Mucosa of descending colon (tissue), 3 donors: ENCODE results near the gene BUD23. TPM values are rescaled to one million over a fixed set of nuclear protein-coding genes. Genes with fewer than 3 reads are reported as not detected.
A peak's percentile ranks its signal among the peaks of the same experiment; 100 is the strongest.

Experiments used
- ATAC-seq: fragments of 200-7000 bp; cut with Tn5 transposase; one replicate; pipeline ENCODE4 v1.9.1; 2020; ENCODE audit warnings: mild to moderate bottlenecking, moderate library complexity
- DNase-seq, 3 donors: peaks; one replicate each; pipeline ENCODE4 v3.0.0-alpha.2; 2020
- H3K36me3 ChIP-seq: fragments of 200-600 bp; one replicate; pipeline ENCODE4 v1.8.0; 2021; ENCODE audit warnings: low read depth, mild to moderate bottlenecking
- H3K4me1 ChIP-seq: fragments of 200-600 bp; one replicate; pipeline ENCODE4 v1.8.0; 2021; ENCODE audit warnings: low read depth, mild to moderate bottlenecking
- H3K4me3 ChIP-seq: fragments of 200-600 bp; one replicate; pipeline ENCODE4 v1.8.0; 2021; ENCODE audit warnings: mild to moderate bottlenecking
- H3K9me3 ChIP-seq: fragments of 200-600 bp; one replicate; pipeline ENCODE4 v1.8.0; 2021; ENCODE audit warnings: mild to moderate bottlenecking
- intact Hi-C, 2 donors: fragments of 100-400 bp; cut with DNase I in 1 of 2; cut with micrococcal nuclease in 1 of 2; formaldehyde crosslinking; loops; one replicate each; pipeline versions ENCODE4 v1.11.0 to v1.11.1; 2022; cut with DNase I, micrococcal nuclease
- total RNA-seq, 3 donors: library from RNA; stranded (reverse); fragmentation: NEBNext Ultra II Directional in 2 of 3; extraction: Animal tissue kit (Norgen Biotek cat#: 25700) in 2 of 3; gene quantifications; one replicate each; pipeline versions ENCODE4 v1.2.1 to v1.2.4, GENCODE V29; 2021 to 2023
- TF ChIP-seq, protein P1 (sequence below): fragments of 200-600 bp; IDR thresholded peaks from one replicate; pipeline ENCODE4 v1.8.0; 2022; ENCODE audit warnings: antibody characterized with exemption, mild to moderate bottlenecking
- donor health status: DM: no; HTN: no; CAD: no; lungs with moderate emphysema.
- donor health status: DM: no; HTN: no; CAD: no.
- donor health status: DM: no; HTN: yes; CAD: no.

BUD23 gene
- total RNA-seq, 3 donors from 2014 or later = 38.4 to 61.2 (median 43.0) TPM

DNA sequence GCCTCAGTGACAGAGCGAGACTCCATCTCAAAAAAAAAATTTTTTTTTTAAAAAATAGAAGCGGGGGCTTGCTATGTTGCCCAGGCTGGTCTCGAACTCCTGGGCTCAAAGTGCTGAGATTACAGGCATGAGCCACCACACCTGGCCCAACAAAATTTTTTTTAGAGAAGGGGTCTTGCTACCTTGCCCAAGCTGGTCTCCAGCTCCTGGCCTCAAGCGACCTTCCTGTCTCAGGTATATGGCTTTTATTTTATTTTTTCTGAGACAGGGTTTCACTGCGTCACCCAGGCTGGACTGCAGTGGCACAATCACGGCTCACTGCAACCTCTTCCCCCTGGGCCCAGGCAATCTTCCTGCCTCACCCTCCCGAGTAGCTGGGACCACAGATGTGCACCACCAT is 56.8 kb downstream of the BUD23 start:
- ATAC-seq (no peak), DNase-seq (no peak)
- peaks cover 56% of the 10 kb centered on the region for H3K4me1 ChIP-seq
- no peak overlapping the region for H3K4me3 ChIP-seq
- no peaks in the 10 kb centered on the region for H3K9me3 ChIP-seq
- H3K36me3 ChIP-seq = no peaks in the 10 kb centered on the region
- intact Hi-C loops = no loop called here
- TF ChIP-seq, protein P1, sequence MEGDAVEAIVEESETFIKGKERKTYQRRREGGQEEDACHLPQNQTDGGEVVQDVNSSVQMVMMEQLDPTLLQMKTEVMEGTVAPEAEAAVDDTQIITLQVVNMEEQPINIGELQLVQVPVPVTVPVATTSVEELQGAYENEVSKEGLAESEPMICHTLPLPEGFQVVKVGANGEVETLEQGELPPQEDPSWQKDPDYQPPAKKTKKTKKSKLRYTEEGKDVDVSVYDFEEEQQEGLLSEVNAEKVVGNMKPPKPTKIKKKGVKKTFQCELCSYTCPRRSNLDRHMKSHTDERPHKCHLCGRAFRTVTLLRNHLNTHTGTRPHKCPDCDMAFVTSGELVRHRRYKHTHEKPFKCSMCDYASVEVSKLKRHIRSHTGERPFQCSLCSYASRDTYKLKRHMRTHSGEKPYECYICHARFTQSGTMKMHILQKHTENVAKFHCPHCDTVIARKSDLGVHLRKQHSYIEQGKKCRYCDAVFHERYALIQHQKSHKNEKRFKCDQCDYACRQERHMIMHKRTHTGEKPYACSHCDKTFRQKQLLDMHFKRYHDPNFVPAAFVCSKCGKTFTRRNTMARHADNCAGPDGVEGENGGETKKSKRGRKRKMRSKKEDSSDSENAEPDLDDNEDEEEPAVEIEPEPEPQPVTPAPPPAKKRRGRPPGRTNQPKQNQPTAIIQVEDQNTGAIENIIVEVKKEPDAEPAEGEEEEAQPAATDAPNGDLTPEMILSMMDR = no peak

DNA sequence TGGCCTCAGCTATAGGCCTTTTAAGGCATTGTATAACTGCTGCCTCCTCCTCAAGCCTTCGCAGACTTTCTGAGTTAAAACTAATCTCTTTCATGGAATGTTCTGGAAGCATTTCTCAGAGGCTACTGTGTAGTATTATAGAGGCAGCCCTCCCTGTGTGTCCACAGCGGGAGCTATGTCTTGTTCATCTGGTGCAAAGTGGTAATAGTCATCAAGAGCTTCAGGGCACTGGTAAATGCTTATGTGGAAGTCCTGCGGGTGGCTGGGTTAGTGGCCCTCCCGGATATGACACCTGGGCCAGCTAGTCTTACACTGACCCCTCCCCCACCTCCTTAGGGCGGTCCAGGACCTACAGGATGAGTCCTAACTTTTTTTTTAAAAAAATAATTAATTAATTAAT is 57.4 kb downstream of the BUD23 start:
- TF ChIP-seq, protein P1 = no peak
- no peaks in the 10 kb centered on the region for H3K9me3 ChIP-seq
- intact Hi-C loops = no loop called here
- H3K4me1 ChIP-seq = peaks cover 52% of the 10 kb centered on the region
- H3K36me3 ChIP-seq = no peaks in the 10 kb centered on the region
- DNase-seq (peak in 1 of 3 donors; percentile 49), ATAC-seq (no peak)
- no peak overlapping the region for H3K4me3 ChIP-seq

DNA sequence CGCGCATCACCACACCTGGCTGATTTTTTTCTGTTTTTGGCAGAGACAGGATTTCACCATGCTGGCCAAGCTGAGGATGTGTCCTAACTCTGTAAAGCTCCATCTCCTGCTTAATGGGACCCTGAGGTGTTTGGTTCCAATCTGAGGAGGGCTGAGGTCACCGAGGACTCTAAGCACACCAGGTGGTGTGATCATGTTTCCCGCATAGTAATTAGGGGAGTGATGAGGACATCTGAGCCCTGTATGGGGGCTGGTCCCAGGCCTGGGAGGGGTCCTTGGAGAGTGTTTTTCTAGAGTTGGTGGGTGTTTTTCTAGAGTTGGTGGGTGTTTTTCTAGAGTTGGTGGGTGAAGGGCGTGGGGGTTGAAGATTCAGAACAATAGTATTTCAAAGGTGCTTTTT is 58.2 kb downstream of the BUD23 start:
- ATAC-seq = no peak
- peaks cover 50% of the 10 kb centered on the region for H3K4me1 ChIP-seq
- no peak for DNase-seq
- H3K4me3 ChIP-seq = no peak overlapping the region
- TF ChIP-seq, protein P1 = no peak
- intact Hi-C loops = no loop called here
- H3K36me3 ChIP-seq = no peaks in the 10 kb centered on the region
- H3K9me3 ChIP-seq = no peaks in the 10 kb centered on the region

DNA sequence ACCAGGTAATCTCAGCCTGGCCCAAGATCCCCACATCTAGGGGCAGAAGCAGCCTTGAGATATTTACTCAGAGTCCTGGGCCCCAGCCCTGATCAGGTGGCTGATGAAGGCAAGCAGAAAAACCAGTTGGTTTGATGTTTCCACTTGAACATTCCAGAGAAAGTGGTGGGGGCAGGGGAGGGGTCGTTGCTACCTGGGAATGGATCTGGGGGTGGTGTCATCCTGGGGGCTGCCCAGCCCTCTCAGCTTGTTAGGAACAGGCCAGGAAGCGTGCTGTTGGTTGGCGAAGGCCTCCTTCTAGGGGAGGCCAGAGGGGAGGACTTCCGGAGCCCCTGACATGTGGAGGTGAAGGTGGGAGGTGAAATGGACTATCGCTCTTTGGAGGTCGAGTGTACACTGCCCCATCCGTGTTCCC is 58.9 kb downstream of the BUD23 start:
- Histone ChIP-seq H3K9me3 (no peaks in the 10 kb centered on the region), H3K4me1 (peaks cover 43% of the 10 kb centered on the region), H3K4me3 (no peak overlapping the region), H3K36me3 (no peaks in the 10 kb centered on the region)
- peak; percentile 56 to 62 (median 58) for DNase-seq
- no peak for ATAC-seq
- TF ChIP-seq, protein P1 = no peak
- intact Hi-C loops = no loop called here

DNA sequence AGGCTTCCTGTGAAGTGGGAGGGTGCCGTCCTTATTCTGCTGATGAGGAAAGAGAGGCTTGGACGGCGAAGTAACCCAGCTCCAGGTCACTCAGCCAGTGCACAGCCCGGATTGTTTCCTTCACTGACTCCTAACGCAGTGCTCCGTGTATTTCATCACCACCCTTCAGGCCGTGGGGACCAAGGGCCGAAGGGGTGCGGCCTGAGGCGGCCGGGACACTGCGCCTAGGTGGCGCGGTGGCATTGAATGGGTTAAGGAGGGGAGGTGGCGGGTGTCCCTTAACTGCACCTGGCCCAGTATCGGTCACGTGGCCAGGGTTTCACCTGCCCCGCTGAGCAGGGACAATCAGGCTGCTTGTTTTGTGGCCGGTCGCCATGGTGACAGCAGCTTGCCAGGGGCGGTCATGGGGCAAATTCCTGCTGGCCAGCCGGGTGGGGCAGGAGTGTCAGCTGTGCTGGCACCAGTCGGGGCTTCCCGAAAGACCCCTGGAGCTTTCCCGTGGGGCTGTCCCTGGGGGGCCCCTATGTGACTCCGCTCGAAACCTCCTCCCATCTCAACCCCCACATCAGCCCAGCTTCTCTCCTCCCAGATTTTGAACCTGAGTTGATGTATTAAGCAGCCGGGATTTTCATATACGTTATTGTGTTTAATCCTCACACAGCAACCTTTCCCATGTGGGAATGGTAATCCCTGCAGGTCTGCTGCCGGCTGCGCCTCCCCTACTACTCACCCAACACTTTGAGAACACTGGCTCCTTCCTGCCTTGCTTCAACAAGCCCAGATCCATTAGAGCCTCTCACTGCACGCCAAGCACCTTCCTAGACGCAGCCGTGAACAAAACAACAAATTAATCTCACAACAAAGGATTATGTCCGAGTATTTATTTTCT is 59.6 kb downstream of the BUD23 start:
- no peak overlapping the region for H3K4me3 ChIP-seq
- intact Hi-C loops = no loop called here
- ATAC-seq (peak; percentile 74), DNase-seq (peak; percentile 97 to 98 (median 97))
- H3K4me1 ChIP-seq = peaks cover 36% of the 10 kb centered on the region
- no peaks in the 10 kb centered on the region for H3K36me3 ChIP-seq
- TF ChIP-seq, protein P1 = no peak
- H3K9me3 ChIP-seq = no peaks in the 10 kb centered on the region
